GM18508 (cell line): ENCODE results near the gene RBP5.

Experiments used
- ATAC-seq: cut with Tn5 transposase; IDR thresholded peaks from one replicate; pipeline ENCODE4 v1.9.1; 2021; ENCODE audit warnings: moderate number of reproducible peaks; ENCODE audit not compliant: insufficient read depth, unreplicated experiment

RBP5 gene

GRCh38 chr12:7146906-7147305, 18.2 kb upstream of the RBP5 start:
- no peak for ATAC-seq

DNA sequence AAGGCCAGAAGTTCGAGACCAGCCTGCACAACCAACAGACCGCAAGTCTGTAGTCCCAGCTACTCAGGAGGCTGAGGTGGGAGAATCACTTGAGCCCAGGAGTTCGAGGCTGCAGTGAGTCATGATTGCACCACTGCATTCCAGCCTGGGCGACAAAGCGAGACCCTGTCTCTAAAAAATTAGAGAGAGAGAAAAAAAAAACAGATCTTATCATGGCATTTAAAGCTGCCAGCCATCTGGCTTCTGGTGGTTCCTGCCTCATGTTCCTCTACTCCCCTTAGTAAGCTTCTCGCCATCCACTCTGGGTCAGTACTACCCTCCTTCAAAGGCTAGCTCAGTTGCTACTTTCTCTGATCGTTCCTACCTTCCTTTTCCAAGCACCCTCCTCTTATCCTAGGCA, 17.5 kb upstream of the RBP5 start:
- ATAC-seq = no peak

DNA sequence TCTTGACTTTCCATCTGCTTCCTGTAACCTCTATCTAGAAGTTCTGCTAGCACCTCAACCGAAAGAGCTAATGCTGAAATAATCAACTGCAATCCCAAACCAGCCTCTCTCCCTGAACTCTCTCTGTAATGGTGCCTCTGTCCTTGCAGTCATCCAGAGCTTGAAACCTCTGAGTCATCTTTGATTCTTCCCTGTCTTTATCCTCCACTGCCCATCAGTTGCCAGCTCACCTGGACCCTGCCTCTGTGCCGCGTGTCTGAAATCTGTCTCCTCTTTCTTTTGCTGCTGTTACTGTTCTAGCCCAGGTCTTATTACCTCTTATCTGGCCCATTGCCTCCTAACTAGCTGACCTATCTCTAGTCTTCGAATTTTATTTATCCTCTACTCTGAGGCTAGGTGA, 17.0 kb upstream of the RBP5 start:
- no peak for ATAC-seq

GRCh38 chr12:7144414-7145120, 15.9 kb upstream of the RBP5 start:
- ATAC-seq = no peak

- ATAC-seq = no peak
These were observed 14.9 kb upstream of the RBP5 start for GRCh38 chr12:7143564-7143963.

DNA sequence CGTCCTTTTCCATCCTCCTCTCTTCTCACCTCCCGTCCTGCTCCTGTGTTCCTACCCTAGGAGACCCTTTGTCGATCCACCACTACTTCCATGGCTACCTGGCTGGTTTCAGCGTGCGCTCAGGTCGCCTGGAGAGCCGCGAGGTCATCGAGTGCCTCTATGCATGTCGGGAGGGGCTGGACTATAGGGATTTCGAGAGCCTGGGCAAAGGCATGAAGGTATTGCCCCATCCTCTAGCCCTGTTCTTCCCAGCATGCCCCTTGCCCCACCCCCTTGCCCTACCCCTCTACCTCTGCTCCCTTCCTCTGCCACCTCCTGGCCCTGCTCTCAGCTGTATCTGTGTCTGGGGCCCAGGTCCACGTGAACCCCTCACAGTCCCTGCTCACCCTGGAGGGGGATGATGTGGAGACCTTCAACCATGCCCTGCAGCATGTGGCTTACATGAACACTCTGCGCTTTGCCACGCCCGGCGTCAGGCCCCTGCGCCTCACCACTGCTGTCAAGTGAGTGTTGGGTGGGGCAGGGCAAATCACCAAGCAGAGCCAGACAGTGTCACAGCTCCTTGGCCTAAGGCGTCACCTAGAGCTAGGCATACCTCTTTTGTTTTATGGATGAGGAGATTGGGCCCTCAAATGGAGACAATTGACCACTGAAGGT, 14.2 kb upstream of the RBP5 start:
- ATAC-seq = no peak

DNA sequence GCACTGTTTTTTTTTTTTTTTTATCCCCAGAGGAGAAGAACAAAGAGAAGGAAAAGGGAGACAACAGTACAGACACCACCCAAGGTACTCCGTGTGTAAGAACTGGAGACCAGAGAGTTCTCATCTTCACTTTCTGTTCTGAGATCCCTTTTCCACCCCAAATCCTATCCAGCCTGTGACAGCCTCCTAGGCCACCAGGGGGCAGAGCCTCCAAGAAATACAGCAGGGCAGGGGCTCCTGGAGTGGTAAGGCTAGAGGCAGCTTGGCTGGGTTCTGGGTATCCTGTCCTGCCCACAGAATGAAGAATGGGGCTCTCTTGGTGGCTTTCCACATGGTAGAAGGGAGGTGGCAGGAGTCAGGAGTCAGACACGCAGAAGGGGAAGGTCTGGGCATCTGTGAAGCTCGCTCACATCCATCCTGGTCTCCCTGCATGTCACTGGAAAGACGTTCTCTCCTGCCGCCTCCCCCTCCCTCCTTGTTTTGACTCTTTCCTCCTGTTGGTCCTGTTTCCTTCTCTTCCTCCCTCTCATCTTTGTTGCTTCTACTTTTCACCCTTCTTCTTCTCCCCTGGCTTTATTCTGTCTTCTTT, 13.5 kb upstream of the RBP5 start:
- ATAC-seq = no peak

DNA sequence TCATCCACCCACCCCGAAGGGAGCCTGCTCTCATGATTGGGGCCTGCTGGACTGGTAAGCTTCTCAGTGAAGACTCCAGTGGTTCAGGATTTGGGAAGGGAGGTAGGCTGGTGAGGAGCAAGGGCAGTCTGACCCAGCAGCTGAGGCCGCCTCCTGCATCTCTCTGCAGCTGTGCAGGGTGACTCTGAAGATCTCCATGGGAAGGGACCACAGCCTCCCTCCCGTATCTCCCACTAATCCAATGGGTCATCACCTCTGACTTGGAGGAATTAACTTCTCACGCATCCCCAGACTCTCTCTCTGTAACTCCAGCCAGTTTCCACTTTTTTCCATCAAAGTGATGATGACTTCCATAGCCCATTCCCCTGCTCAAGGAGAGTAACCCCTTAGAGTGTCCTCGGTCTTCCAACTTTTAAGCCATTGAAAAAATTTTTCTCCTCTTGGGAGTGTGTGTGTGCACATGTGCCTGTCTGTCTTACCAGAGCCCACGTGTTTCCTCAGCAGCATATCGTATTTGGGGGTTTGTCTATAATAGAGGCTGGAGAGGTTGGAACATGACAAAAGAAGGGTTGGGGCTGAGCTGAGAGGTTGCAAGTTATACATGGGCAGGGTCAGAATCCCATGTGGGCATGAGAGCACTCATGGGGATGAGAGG, 12.8 kb upstream of the RBP5 start:
- ATAC-seq = no peak

DNA sequence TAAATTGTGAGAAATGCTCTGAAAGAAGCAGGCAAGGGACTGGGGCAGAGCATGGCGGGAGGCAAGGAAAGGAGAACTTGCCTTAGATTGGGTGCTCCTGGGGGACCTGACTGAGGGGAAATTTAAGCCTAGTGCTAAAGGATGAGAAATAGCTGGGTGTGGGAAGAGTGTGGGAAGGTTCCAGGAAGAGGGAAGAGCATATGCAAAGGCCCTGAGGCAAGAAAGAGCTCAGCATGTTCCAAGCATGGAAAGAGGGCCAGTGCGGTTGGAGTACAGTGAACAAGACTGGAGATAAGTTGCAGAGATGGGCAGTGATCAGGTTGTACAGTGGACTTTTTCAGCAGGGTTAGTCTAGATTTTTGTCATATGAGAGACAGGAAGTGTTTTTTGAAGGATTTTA, 10.5 kb upstream of the RBP5 start:
- ATAC-seq = no peak

- no peak for ATAC-seq
These were observed 9.2 kb upstream of the RBP5 start for GRCh38 chr12:7137908-7138307.

- no peak for ATAC-seq
These were observed 8.0 kb upstream of the RBP5 start for GRCh38 chr12:7136676-7137075.

DNA sequence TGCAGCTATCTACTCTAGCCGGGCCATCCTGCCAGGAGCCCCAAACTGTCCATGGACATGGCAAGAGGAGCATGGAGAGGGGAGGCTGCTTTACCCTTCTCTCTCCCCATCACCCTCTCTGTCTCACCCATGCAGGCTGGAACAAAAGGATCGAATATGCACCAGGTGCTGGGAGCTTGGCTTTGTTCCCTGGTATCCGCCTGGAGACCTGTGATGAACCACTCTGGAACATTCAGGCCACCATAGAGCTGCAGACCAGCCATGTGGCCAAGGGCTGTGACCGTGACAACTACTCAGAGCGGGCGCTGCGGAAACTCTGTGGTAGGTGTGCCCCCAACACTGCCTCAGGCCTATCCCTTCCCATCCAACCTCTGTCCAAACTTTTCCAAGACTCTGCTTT, 7.4 kb upstream of the RBP5 start:
- ATAC-seq = no peak

DNA sequence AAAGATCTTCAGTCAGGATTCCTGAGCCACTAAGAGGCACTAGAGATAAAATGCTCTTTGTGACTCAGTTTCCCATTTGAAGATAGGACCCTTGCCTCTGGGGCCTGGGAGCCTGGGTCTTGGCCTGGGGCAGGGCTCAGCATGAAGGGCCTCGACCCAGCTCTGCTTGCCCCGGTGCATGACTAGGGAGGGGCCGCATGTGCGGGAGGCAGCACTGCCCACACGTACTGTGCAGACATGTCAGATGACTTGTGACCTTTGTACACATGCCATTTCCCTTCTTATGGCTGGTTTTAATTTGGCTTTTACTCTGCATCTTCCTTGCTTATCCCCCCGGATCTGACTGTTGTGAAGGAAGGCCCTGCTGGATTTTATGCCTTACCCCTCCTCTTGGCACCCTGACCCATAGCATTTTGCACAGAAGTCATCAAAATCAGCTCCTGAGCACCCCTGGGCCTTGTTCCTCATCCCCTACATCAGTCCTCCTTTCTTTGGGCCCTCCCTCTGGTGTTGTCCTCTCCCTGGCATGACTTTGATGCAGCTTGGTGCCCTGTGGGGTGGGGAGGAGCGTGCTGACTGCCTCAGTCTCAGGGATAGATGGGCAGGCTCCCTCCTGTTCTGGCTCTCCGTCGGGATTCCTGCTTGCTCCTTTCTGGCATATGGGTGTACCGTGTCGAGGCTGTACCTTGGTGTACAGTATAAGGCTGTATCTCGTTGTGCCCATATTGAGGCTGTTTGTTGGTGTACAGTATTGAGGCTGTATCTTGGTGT, 5.9 kb upstream of the RBP5 start:
- ATAC-seq = no peak

GRCh38 chr12:7131502-7131866, 2.8 kb upstream of the RBP5 start:
- no peak for ATAC-seq

DNA sequence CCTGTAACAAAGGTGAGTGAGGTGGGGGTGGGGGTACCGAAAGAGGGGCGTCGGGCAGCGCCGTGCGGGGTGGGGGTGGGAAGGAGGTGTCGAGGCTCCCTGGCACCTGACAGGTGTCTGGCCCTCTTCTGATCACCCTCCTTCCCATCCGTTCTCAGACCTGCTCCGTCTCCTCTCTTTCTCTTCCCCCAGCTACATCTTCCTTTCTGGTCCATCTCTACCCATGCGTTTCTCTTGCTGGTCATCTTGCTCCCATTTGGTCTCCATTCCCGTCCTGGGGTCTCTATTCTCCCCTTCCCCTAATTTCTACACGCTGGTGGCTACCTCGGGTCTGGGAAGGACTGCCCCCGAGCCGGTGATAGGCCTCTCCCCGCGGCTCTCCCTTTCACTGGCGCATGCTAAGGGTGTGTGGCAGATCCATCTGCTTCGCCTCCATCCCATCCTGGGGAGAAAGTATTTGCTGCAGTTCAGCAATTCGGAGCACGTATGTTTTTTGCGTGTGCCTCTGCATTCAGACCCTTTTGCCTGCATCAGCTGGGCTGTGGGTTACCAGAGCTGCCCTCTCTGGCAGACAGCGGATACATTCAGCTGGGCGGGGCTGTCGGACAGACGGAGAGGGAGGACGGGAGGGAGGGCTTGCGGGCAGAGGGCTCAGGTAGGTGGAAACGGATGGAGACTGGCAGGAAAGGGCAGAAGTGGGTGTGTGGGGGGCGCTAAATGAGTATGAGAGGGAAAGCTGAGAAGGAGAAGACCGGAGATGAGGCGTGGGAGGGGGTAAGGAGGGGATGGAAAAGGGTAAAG, 2.2 kb upstream of the RBP5 start:
- no peak for ATAC-seq

- ATAC-seq = no peak
These were observed 1.4 kb upstream of the RBP5 start, which contains the start of gene CLSTN3 for GRCh38 chr12:7129872-7130691. CLSTN3 (plus strand) TSS chr12:7130371; CDS start chr12:7130649, 278 bp downstream.

DNA sequence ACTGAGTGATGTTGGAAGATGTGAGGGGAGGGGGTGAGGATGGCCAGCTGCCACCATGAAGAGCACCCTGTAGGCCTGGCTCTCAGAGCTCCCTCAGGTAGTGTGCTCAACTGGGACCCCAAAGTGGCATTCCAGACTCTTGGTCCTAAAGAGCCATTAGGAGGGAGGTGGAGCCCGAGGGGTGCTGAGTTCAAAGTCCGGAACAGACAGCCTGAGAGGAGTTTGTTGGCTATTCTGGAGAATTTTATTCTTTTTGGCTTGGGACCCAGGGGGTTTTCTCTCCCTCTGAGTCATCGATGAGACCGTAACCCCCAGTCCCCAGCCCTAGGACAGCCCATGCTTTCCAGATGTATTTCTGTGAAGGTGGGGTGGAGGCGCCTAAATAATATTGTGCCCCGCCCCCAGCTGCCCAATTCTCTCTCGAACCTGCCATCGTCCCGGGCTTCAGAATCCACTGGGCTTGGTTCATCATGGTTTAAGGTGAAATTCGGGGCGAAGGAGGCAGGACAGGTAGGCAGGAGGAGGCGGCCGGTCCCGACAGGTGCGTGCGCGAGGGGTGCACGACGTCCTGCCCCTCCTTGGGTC, 690 bp upstream of the RBP5 start:
- no peak for ATAC-seq

DNA sequence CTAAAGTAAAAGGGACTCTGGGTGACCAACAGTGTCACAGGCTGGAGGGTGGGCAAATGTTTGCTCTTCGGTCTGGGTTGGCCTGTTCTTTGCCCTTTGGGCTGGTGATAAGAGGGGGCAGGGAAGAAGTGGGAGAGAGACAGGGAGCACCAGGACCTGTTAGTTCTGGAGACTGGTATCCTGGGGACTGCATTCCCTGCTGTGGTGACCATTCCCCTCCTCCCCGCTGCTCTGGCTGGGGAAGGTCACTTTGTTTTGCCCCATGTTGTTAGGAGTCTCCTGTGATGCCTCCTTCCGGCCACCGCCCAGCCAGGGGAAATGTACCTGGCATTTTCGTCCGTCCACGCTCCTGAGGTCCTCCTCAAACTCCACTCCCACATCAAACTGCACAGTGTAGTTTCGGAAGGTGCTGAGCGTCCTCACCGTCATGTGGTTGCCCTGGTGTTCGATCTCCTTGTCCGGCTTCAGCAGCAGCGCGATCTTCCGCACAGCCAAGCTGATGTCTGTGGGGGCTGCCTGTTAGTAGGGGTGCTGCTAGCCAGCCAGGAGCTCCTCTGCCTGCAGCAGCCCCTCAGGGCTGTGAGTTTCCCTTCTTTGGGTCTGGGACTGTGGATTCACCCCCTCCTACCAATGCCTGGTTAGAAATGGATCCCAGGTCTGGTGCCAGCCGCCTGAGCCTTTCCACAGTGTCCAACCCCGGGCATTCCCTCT, 618 bp downstream of the RBP5 start:
- no peak for ATAC-seq
